NCI-H146 (cell line): ENCODE results near the gene ENTPD1.
"Not testable (repeated sequence)": the region's sequence is repeated elsewhere in the genome, so short reads cannot be mapped to it uniquely, and the experiment has no call there.

ENCODE experiments used
- DNase-seq: peaks from one replicate; lab custom pipeline; 2025; lab: John Stamatoyannopoulos, UW

Gene ENTPD1

GRCh38 chr10:95865814-95866466 is 110.0 kb downstream of the ENTPD1 start:
- DNase-seq, result no peak

GRCh38 chr10:95866467-95866842 is 110.5 kb downstream of the ENTPD1 start:
- no peak for DNase-seq

DNA sequence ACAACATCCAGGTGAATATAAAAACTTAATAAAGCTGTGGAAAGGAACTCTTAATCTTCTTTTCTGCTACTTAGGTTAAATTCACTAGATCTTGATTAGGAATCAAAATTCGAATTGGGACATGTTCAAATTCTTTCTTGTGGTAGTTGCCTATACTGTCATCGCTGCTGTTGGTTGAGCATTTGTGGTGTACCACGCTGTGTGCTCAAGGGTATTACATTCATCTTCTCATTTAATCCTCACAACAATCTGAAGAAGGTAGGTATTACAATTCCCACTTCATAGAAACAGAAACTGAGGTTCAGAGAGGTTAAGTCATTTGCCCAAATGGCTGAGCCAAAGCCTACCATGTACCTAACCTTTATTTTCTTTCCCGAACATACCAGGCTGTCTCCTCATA is 111.9 kb downstream of the ENTPD1 start:
- no peak for DNase-seq

DNA sequence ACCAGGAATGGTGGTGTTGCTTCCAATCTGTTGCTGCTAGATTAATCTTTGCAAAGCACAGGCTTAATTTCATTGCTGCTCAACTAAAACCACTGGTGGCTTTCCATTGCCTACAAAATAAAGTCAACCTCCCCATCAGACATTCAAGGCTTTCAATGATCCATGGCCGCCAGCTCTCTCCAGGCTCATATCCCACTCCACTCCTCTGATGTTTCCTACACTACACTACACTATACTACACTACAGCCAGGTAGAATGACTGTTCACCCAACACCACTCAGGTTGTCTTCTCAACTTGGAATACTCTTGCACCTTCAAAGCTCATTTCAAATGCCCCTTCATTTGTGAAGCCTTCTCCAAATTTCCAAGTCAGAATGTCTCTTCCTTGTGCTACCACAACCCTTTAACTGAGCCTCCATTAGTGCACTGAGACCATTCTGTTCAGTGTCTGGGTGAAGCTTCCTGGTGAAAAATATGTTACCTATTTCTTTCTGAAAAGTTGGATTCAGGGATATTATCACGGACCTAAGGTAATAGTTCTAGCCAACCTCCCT is 116.3 kb downstream of the ENTPD1 start:
- DNase-seq, result no peak

GRCh38 chr10:95873139-95873538 is 117.2 kb downstream of the ENTPD1 start:
- no peak for DNase-seq

GRCh38 chr10:95873651-95874050 is 117.7 kb downstream of the ENTPD1 start:
- DNase-seq, result no peak

DNA sequence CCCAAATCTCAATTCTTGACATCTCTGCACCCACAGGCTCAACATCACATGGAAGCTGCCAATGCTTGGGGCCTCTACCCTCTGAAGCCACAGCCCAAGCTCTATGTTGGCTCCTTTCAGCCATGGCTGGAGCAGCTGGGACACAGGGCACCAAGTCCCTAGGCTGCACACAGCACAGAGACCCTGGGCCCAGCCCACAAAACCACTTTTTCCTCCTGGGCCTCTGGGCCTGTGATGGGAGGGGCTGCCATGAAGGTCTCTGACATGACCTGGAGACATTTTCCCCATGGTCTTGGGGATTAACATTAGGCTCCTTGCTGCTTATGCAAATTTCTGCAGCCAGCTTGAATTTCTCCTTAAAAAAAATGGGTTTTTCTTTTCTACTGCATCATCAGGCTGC is 118.8 kb downstream of the ENTPD1 start:
- not testable (repeated sequence) for DNase-seq

GRCh38 chr10:95876756-95877155 is 120.8 kb downstream of the ENTPD1 start:
- DNase-seq, result no peak

DNA sequence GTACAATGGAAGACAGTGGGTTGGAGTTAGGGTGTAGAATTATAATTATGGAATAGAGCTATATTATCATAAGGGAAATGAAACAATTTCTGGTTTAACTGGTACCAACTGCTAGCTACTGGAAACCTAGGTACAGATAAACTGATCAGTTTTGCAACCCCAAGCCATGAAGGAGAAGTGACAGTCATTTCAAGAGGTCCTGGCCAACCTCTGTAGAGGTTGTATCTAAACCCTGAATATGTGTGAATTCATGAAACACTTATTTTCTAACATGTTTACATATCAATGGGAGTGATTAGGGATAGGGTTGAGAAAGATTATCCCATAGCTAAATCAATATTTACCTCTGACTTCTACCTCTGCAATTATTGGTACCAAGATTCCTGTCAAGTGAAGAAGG is 121.9 kb downstream of the ENTPD1 start:
- no peak for DNase-seq

DNA sequence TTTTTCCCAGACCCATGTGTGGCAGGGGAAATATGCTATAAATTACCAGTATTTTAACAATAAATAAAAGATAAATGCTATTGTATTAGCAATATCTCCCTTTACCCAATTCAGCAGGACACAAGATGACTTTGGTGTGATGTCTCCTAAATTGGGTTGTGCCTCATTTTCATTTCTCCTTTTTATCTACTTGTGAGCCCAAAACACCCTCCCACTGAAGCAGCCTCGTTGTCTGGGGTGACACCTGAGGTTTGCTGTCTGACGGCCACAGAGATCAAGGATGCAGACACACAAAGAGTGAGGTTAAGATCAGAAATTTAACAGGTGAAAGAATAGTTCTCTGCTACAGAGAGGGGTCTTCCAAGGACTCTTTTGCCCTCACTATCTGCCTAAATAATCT is 124.7 kb downstream of the ENTPD1 start:
- DNase-seq, result no peak

DNA sequence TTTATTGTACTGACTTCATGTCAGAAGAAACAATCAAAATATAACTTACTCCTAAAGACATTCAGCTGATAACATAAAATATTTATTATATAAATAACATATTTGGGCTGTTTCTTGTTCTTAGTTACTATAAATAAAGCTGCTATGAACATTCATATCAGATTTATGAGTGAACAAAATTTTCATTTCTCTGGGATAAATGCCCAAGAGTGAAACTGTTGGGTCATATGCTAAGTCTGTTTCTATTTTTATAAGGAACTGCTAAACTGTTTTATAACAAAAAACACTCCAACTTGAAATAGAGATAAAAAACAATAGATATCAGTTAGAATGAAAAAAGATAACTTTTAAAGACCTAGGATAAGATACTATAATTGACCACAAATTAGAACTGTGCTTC is 125.4 kb downstream of the ENTPD1 start:
- DNase-seq, result no peak

DNA sequence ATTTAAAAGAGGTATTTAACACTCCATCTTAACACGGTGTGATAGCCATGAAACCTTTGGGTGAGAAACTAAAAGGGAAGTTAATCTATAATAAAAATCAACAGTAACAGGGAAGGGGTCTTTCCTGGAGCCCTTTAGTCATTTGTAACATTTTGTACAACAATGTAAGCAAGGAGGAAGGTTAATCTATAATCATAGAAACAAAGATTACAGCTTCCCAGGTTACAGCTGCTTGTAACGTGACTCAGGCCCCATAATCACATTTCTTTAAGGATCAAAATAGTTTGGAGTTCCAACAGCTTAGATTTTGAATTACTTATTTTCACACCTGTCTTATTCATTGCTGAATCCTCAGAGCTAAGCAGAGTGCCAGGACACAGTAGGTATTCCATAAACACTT is 133.9 kb downstream of the ENTPD1 start:
- DNase-seq, result no peak

GRCh38 chr10:95896071-95896850 is 140.3 kb downstream of the ENTPD1 start:
- DNase-seq, result no peak

- not testable (repeated sequence) for DNase-seq
These were observed 150.1 kb downstream of the ENTPD1 start for GRCh38 chr10:95905897-95906580.

DNA sequence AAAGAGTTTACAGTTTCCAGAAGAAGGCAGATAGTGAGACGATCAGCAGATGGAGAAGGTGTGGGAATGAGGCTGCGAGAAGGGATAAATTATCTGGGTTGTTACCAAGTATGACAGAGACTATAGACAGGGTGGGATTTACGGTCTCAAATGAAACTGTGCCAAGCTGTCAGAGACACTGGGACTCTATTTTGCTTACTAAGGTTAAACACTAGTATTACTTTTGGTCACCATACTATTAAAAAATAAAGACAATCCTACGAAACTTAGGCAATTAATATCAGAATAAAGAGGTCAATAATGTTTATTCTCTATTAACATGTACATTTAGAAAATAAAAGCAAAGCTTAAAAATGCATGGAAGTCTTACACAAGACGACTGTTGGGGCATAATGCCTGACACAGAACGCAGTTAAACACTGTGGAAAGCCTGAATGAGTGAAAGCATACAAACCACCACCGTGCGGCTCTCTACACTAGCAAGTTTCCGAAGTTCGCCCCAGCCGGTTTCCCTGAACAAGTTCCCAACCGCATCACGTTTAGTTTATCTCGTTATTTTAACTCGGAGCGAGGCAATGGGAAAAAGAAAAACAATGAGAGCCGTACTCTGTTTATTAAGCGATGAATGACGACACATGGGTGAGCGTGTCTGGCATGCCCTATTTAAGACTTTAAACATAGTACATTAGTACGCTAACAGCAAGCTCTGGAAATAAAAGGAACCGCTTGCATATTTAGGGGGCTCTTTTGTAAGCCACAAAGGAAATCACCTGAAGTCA is 150.9 kb downstream of the ENTPD1 start:
- peak; percentile 29 for DNase-seq

DNA sequence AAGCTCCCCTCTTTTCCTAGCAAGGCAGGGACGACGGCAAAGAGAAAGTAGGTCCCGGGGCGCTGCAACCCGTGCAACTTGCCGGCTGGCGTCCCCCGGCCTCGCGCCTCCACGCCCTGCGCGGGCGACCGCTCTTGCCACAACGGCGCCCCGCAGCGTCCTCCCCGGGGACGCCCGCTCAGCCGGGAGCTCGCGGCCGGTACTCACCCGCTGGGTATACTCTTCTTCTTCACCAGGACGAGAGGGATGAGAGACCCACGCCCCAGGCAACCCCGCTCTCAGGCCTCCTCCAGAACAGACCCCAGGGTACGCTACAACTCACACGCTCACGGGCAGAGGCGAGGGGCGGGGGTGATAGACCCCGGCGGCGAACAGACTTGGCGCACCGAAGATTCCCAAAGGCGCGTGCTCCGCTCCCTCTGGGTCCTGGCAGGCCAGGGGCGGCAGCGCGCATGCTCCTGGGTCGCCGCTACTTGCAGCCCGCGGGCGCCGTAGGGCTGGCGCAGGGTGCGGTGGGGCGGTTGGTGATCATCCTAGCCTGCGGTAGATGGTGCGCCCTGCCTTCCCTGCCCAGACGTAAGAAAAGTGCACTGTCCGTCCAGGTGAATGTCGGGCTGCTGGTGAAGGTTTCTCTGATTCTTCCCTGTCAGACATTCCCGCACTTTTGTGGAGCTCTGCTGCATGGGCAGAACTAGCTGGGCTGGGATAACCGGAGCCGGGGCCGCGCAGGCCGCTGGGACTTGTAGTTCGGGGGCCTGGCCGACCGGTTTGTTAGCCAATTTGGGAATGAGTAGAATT is 151.7 kb downstream of the ENTPD1 start, which contains the start of gene CC2D2B:
Gene CC2D2B (plus strand): TSS at position 520 of the 798 bp plus-strand sequence. CDS start 3,349 bp downstream, outside the sequence.
- DNase-seq, result peak; percentile 82

- no peak for DNase-seq
These were observed 152.5 kb downstream of the ENTPD1 start for GRCh38 chr10:95908450-95908849.

DNA sequence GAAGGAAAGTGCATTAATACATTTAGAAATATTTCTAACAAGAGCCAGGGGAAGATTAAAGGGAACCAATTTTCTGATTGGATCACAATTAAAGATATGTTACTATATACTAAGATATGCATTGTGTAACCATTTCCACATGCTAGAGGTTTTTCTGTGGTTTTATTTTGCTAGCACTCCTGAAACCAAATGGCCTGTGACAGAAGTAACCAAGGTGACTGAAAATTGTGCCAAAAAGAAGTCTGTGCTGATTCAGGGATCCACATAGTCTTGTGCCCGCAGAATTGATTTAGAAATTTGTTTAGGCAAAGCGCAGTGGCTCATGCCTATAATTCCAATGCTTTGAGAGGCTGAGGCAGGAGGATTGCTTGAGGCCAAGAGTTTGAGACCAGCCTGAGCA is 153.6 kb downstream of the ENTPD1 start:
- no peak for DNase-seq

DNA sequence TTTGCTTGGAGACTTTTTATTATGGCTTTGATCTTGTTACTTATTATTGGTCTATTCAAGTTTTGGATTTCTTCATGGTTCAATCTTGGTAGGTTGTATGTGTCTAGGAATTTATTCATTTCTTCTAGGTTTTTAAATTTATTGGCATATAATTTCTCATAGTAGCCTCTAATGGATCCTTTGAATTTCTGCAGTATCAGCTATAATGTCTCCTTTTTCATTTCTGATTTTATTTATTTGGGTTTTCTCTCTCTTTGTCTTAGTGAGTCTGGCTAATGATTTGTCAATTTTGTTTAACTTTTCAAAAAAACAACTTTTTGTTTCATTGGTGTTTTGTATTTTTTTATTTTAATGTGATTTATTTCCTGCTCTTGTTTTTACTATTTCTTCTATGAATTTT is 160.1 kb downstream of the ENTPD1 start:
- DNase-seq, result not testable (repeated sequence)
